ENCODE data around the gene ZNF503. TPM values are rescaled to one million over a fixed set of nuclear protein-coding genes. Genes with fewer than 3 reads are reported as not detected.

ZNF503 gene
- total RNA-seq, 4 donors from 2014 or later = 9.9 to 15.9 (median 12.0) TPM

- Histone ChIP-seq H3K4me1 (peaks cover 0 to 44% (median 0%) of the 10 kb centered on the region in 4 donors), H3K27me3 (peaks cover 0 to 8% of the 10 kb centered on the region in 2 donors), H3K36me3 (peaks cover 0 to 23% (median 0%) of the 10 kb centered on the region in 3 donors), H3K4me3 (peak overlapping the region; percentile 23 to 50 (median 40)), H3K9me3 (no peaks in the 10 kb centered on the region), H3K27ac (peak overlapping the region; percentile 83 to 97 (median 94))
- DNase-seq (ENCODE audit: low spot score in 2 of 2) = no peak
- WGBS, 2 donors = 66 to 70% methylated on average over 29 to 49 of the region's 65 CpGs
- TF ChIP-seq POLR2A (IDR thresholded peaks at IDR 0.05) (no peak), EP300 (IDR thresholded peaks at IDR 0.05) (no peak), CTCF (IDR thresholded peaks at IDR 0.05) (no peak)
Observed at GRCh38 chr10:75395932-75396630, 5.5 kb downstream of the ZNF503 start.

- DNase-seq (ENCODE audit: low spot score in 2 of 2) = no peak
- Histone ChIP-seq H3K27ac (peak overlapping the region; percentile 83 to 97 (median 94)), H3K27me3 (peaks cover 0 to 8% of the 10 kb centered on the region in 2 donors), H3K4me1 (peaks cover 0 to 48% (median 0%) of the 10 kb centered on the region in 4 donors), H3K9me3 (no peaks in the 10 kb centered on the region), H3K36me3 (peaks cover 0 to 23% (median 0%) of the 10 kb centered on the region in 3 donors), H3K4me3 (peak overlapping the region; percentile 23 to 50 (median 40))
- TF ChIP-seq EP300 (IDR thresholded peaks at IDR 0.05) (peak in 1 of 2 donors; percentile 36), CTCF (IDR thresholded peaks at IDR 0.05) (peak; percentile 84 to 96 (median 95)), POLR2A (IDR thresholded peaks at IDR 0.05) (no peak)
- WGBS, 2 donors = 24 to 30% methylated on average over 40 to 52 of the region's 64 CpGs
Observed at GRCh38 chr10:75395066-75395931, 6.3 kb downstream of the ZNF503 start.

GRCh38 chr10:75394221-75394620 is 7.3 kb downstream of the ZNF503 start:
- WGBS, 2 donors = 86 to 89% methylated on average over 7 of the region's 7 CpGs
- peaks cover 0 to 17% (median 0%) of the 10 kb centered on the region in 3 donors for H3K36me3 ChIP-seq
- TF ChIP-seq POLR2A (IDR thresholded peaks at IDR 0.05) (no peak), EP300 (IDR thresholded peaks at IDR 0.05) (no peak), CTCF (IDR thresholded peaks at IDR 0.05) (no peak)
- H3K27ac ChIP-seq = peak overlapping the region in 1 of 4 donors; percentile 97
- H3K4me1 ChIP-seq = peaks cover 0 to 43% (median 0%) of the 10 kb centered on the region in 4 donors
- H3K27me3 ChIP-seq = peaks cover 0 to 8% of the 10 kb centered on the region in 2 donors
- H3K4me3 ChIP-seq = no peak overlapping the region
- no peak for DNase-seq (ENCODE audit: low spot score in 2 of 2)
- H3K9me3 ChIP-seq = no peaks in the 10 kb centered on the region

GRCh38 chr10:75392744-75393143 is 8.8 kb downstream of the ZNF503 start:
- Histone ChIP-seq H3K27me3 (peaks cover 0 to 8% of the 10 kb centered on the region in 2 donors), H3K9me3 (no peaks in the 10 kb centered on the region), H3K27ac (no peak overlapping the region), H3K4me1 (peaks cover 0 to 34% (median 0%) of the 10 kb centered on the region in 4 donors), H3K36me3 (peaks cover 0 to 11% (median 0%) of the 10 kb centered on the region in 3 donors), H3K4me3 (no peak overlapping the region)
- TF ChIP-seq CTCF (IDR thresholded peaks at IDR 0.05) (no peak), POLR2A (IDR thresholded peaks at IDR 0.05) (no peak), EP300 (IDR thresholded peaks at IDR 0.05) (no peak)
- no peak for DNase-seq (ENCODE audit: low spot score in 2 of 2)
